PC-9 (cell line): ENCODE results near the gene RHEB.

Source experiments
- CTCF ChIP-seq: fragments of 200-600 bp; sonication (generic); conservative IDR thresholded peaks from 2 replicates; pipeline ENCODE4 v1.6.1; 2017; ENCODE audit warnings: mixed run types, antibody characterized with exemption, mild to moderate bottlenecking, moderate library complexity
- EZH2 ChIP-seq: fragments of 200-600 bp; sonication (generic); IDR thresholded peaks from 2 replicates; pipeline ENCODE4 v1.8.0; 2017; ENCODE audit warnings: antibody characterized with exemption, low read depth

GRCh38 chr7:151544183-151544582 lies 24.5 kb upstream of the RHEB start:
- TF ChIP-seq EZH2 = no peak
- TF ChIP-seq CTCF = no peak
